Caco-2 (cell line): Measurements from ENCODE around the gene ZNF3. TPM values are rescaled to one million over a fixed set of nuclear protein-coding genes. Genes with fewer than 3 reads are reported as not detected.
A peak's percentile ranks its signal among the peaks of the same experiment; 100 is the strongest.

Experiments used
- BruUV-seq: library from RNA; stranded (reverse); fragments of 400-500 nt; replicated peaks from 2 replicates; lab custom pipeline; 2021; lab: Mats Ljungman, UMichigan
- CTCF ChIA-PET: fragments of 300-600 bp; sonication (Branson Sonifier 250); formaldehyde crosslinking; loops from one replicate; lab custom pipeline; 2022; ENCODE audit warnings: antibody characterized with exemption; lab: Charles Lee
- POLR2A ChIA-PET: fragments of 300-600 bp; sonication (Branson Sonifier 250); formaldehyde crosslinking; loops from one replicate; lab custom pipeline; 2022; ENCODE audit warnings: antibody characterized with exemption; lab: Charles Lee
- DNase-seq, 2 experiments: peaks; one replicate each; pipeline versions ENCODE4 v3.0.0 to v3.0.0-alpha.2; 2020 to 2022
- H3K27me3 ChIP-seq: replicated peaks from 2 replicates; pipeline ENCODE4 v1.6.0; 2011; ENCODE audit warnings: low read length; ENCODE audit not compliant: control insufficient read depth, insufficient read depth
- H3K36me3 ChIP-seq: 2 replicates; pipeline ENCODE4 v1.5.1; 2011; ENCODE audit warnings: low read length; ENCODE audit not compliant: control insufficient read depth, insufficient read depth
- H3K4me1 ChIP-seq: fragments of 250-450 bp; sonication (Bioruptor Pico); 2 replicates; pipeline ENCODE4 v1.5.1; 2020; ENCODE audit warnings: mild to moderate bottlenecking
- H3K4me3 ChIP-seq: 2 replicates; pipeline ENCODE4 v1.5.1; 2011; ENCODE audit warnings: low read depth, mild to moderate bottlenecking, control low read depth, low read length
- H3K9me3 ChIP-seq: fragments of 250-450 bp; sonication (Bioruptor Pico); 2 replicates; pipeline ENCODE4 v1.5.1; 2020; ENCODE audit warnings: mild to moderate bottlenecking, moderate library complexity
- H3K27ac Mint-ChIP-seq: one replicate; pipeline ENCODE4 v1.8.0; 2022; ENCODE audit warnings: mixed read lengths; ENCODE audit not compliant: unreplicated experiment
- H3K27me3 Mint-ChIP-seq: one replicate; pipeline ENCODE4 v1.8.0; 2022; ENCODE audit warnings: mixed read lengths; ENCODE audit not compliant: insufficient read depth, unreplicated experiment
- H3K36me3 Mint-ChIP-seq: one replicate; pipeline ENCODE4 v1.8.0; 2022; ENCODE audit warnings: mild to moderate bottlenecking, mixed read lengths; ENCODE audit not compliant: insufficient read depth, unreplicated experiment
- H3K4me1 Mint-ChIP-seq: one replicate; pipeline ENCODE4 v1.8.0; 2022; ENCODE audit warnings: low read depth, mixed read lengths; ENCODE audit not compliant: unreplicated experiment
- H3K4me3 Mint-ChIP-seq: one replicate; pipeline ENCODE4 v1.8.0; 2022; ENCODE audit warnings: mild to moderate bottlenecking, moderate library complexity, mixed read lengths; ENCODE audit not compliant: unreplicated experiment
- H3K9me3 Mint-ChIP-seq: one replicate; pipeline ENCODE4 v1.8.0; 2022; ENCODE audit warnings: mixed read lengths; ENCODE audit not compliant: unreplicated experiment
- intact Hi-C: fragments of 100-400 bp; cut with micrococcal nuclease; formaldehyde crosslinking; loops from one replicate; pipeline ENCODE4 v1.10.0; 2022; ENCODE audit not compliant: unreplicated experiment
- microRNA-seq: library from miRNA; unstranded; fragments of <30 nt; microRNA quantifications from one replicate; pipeline ENCODE4 v1.2.0, GENCODE V29; 2022
- total RNA-seq: library from RNA; stranded (reverse); gene quantifications from 2 replicates; pipeline ENCODE4 v1.2.3, GENCODE V29; 2022
- TF ChIP-seq, protein P1 (sequence below), 2 experiments: fragments of 200-600 bp in 1 of 2; IDR thresholded peaks; 1 replicate in 1 of 2; 2 replicates in 1 of 2; pipeline versions ENCODE4 v1.5.1 to v1.8.0; 2011 to 2022; ENCODE audit warnings: antibody characterized with exemption in 1 of 2, control low read depth in 1 of 2, inconsistent platforms in 1 of 2, low read depth in 1 of 2, low read length in 1 of 2, mild to moderate bottlenecking in 1 of 2, moderate library complexity in 1 of 2; ENCODE audit not compliant: insufficient read depth in 1 of 2, severe bottlenecking in 1 of 2, unreplicated experiment in 1 of 2

The ZNF3 gene
- total RNA-seq, 1 experiment from 2014 or later = 37.8 TPM

- BruUV-seq = no TSS peak
- peaks cover 2% of the 10 kb centered on the region; the same call in 1 of the 2 replicates for H3K36me3 ChIP-seq
- H3K9me3 ChIP-seq = no peaks in the 10 kb centered on the region
- Mint-ChIP-seq H3K27ac (no peak overlapping the region), H3K9me3 (no peaks in the 10 kb centered on the region), H3K27me3 (no peaks in the 10 kb centered on the region), H3K36me3 (peaks cover 76% of the 10 kb centered on the region), H3K4me3 (no peak overlapping the region), H3K4me1 (peaks cover 18% of the 10 kb centered on the region)
- no peak for DNase-seq
- CTCF ChIA-PET = interaction anchor here (1.0 to 1.1 kb wide), 2 partner anchors 18 to 33 kb away, joined by 3 read pairs; no protein-coding TSS in a partner anchor
- intact Hi-C loops = no loop called here
- TF ChIP-seq, protein P1, sequence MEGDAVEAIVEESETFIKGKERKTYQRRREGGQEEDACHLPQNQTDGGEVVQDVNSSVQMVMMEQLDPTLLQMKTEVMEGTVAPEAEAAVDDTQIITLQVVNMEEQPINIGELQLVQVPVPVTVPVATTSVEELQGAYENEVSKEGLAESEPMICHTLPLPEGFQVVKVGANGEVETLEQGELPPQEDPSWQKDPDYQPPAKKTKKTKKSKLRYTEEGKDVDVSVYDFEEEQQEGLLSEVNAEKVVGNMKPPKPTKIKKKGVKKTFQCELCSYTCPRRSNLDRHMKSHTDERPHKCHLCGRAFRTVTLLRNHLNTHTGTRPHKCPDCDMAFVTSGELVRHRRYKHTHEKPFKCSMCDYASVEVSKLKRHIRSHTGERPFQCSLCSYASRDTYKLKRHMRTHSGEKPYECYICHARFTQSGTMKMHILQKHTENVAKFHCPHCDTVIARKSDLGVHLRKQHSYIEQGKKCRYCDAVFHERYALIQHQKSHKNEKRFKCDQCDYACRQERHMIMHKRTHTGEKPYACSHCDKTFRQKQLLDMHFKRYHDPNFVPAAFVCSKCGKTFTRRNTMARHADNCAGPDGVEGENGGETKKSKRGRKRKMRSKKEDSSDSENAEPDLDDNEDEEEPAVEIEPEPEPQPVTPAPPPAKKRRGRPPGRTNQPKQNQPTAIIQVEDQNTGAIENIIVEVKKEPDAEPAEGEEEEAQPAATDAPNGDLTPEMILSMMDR (IDR thresholded peaks at IDR 0.05; ENCODE audit: insufficient read depth in 1 of 2, low read depth in 1 of 2, low read length in 1 of 2, severe bottlenecking in 1 of 2, unreplicated experiment in 1 of 2) = no peak
- no peaks in the 10 kb centered on the region for H3K27me3 ChIP-seq
- no peak overlapping the region for H3K4me3 ChIP-seq
- POLR2A ChIA-PET = interaction anchor here (0.6 to 1.4 kb wide), 2 partner anchors 8 to 17 kb away, joined by 4 to 5 read pairs; no protein-coding TSS in a partner anchor
- peaks cover 13% of the 10 kb centered on the region for H3K4me1 ChIP-seq
Observed at GRCh38 chr7:100021297-100021696, 60.2 kb downstream of the ZNF3 start.

Small RNAs within 50 kb of the gene (microRNA-seq; reads per million reads assigned to microRNA genes)
- gene MIR106B (3,797 reads per million, percentile 95 among the genes with 10 or more reads in this experiment), gene MIR25 (563 reads per million, percentile 83 among the genes with 10 or more reads in this experiment), gene MIR93 (11,106 reads per million, percentile 98 among the genes with 10 or more reads in this experiment)

Other genes with a start within 250 kb of the ZNF3 start
- not detected in 2 replicates for gene OR2AE1, start 204.7 kb downstream of the ZNF3 start, total RNA-seq
- gene TRIM4, start 162.2 kb downstream of the ZNF3 start, total RNA-seq = 22.5 and 25.6 TPM in 2 replicates
- gene GJC3, start 152.1 kb downstream of the ZNF3 start, total RNA-seq = 0.27 TPM in 1 of 2 replicates, not detected in the other
- not detected in 2 replicates for gene AZGP1, start 105.7 kb downstream of the ZNF3 start, total RNA-seq
- gene ZKSCAN1, start 66.1 kb downstream of the ZNF3 start, total RNA-seq = 44.8 and 47.5 TPM in 2 replicates
- gene ZSCAN21, start 31.9 kb downstream of the ZNF3 start, total RNA-seq = 15.2 and 16.7 TPM in 2 replicates
- gene COPS6, start 7.2 kb upstream of the ZNF3 start, total RNA-seq = 142 and 150 TPM in 2 replicates
- gene MCM7, start 19.7 kb upstream of the ZNF3 start, total RNA-seq = 227 and 240 TPM in 2 replicates
- gene AP4M1, start 19.9 kb upstream of the ZNF3 start, total RNA-seq = 14.9 and 16.2 TPM in 2 replicates
- 81.1 and 81.2 TPM in 2 replicates for gene TAF6, start 37.6 kb upstream of the ZNF3 start, total RNA-seq
- 8.8 and 10.1 TPM in 2 replicates for gene CNPY4, start 37.9 kb upstream of the ZNF3 start, total RNA-seq
- gene MBLAC1, start 45.2 kb upstream of the ZNF3 start, total RNA-seq = 3.2 and 3.7 TPM in 2 replicates
- 107 and 110 TPM in 2 replicates for gene LAMTOR4, start 67.2 kb upstream of the ZNF3 start, total RNA-seq
- gene TRAPPC14, start 77.0 kb upstream of the ZNF3 start, total RNA-seq = 23.2 and 23.5 TPM in 2 replicates
- gene GAL3ST4, start 86.9 kb upstream of the ZNF3 start, total RNA-seq = 0.56 and 0.88 TPM in 2 replicates
- 5.0 and 9.7 TPM in 2 replicates for gene GPC2, start 95.7 kb upstream of the ZNF3 start, total RNA-seq
- gene STAG3, start 96.2 kb upstream of the ZNF3 start, total RNA-seq = 1.3 TPM in 2 replicates
- not detected in 2 replicates for gene PVRIG, start 138.2 kb upstream of the ZNF3 start, total RNA-seq
- not detected in 2 replicates for gene SPDYE3, start 226.0 kb upstream of the ZNF3 start, total RNA-seq